H9 (cell line): ENCODE results near the gene ITPR2. TPM values are rescaled to one million over a fixed set of nuclear protein-coding genes. Genes with fewer than 3 reads are reported as not detected.

Experiments
- DNase-seq: peaks from one replicate; pipeline ENCODE4 v3.0.0-alpha.2; 2017
- H2AFZ ChIP-seq: one replicate; pipeline ENCODE4 v1.6.1; 2013; ENCODE audit warnings: mild to moderate bottlenecking, low read length, control low read depth, moderate library complexity
- H2AK5ac ChIP-seq: 2 replicates; pipeline ENCODE4 v1.6.1; 2013; ENCODE audit warnings: low read length, control low read depth, mixed read lengths; ENCODE audit not compliant: insufficient read length
- H2BK120ac ChIP-seq: one replicate; pipeline ENCODE4 v1.6.1; 2013; ENCODE audit warnings: low read depth, mild to moderate bottlenecking, low read length, control low read depth, inconsistent platforms; ENCODE audit not compliant: poor library complexity, severe bottlenecking
- H2BK12ac ChIP-seq: 2 replicates; pipeline ENCODE4 v1.6.1; 2013; ENCODE audit warnings: low read length, control low read depth, mixed read lengths, low read depth; ENCODE audit not compliant: insufficient read length
- H2BK15ac ChIP-seq: 2 replicates; pipeline ENCODE4 v1.6.1; 2013; ENCODE audit warnings: low read depth, low read length, control low read depth
- H2BK20ac ChIP-seq: one replicate; pipeline ENCODE4 v1.6.1; 2013; ENCODE audit warnings: low read depth, mild to moderate bottlenecking, low read length, control low read depth, inconsistent platforms; ENCODE audit not compliant: poor library complexity, severe bottlenecking
- H2BK5ac ChIP-seq: 2 replicates; pipeline ENCODE4 v1.6.1; 2013; ENCODE audit warnings: low read length, control low read depth, mixed read lengths; ENCODE audit not compliant: insufficient read length
- H3K14ac ChIP-seq: 2 replicates; pipeline ENCODE4 v1.6.1; 2013; ENCODE audit warnings: low read length, control low read depth; ENCODE audit not compliant: insufficient read depth
- H3K18ac ChIP-seq: 2 replicates; pipeline ENCODE4 v1.6.1; 2013; ENCODE audit warnings: low read depth, mild to moderate bottlenecking, mixed read lengths, low read length, control low read depth; ENCODE audit not compliant: insufficient read length
- H3K23ac ChIP-seq: 2 replicates; pipeline ENCODE4 v1.6.1; 2013; ENCODE audit warnings: low read length, control low read depth, mixed read lengths, low read depth; ENCODE audit not compliant: insufficient read length
- H3K23me2 ChIP-seq: 2 replicates; pipeline ENCODE4 v1.6.1; 2013; ENCODE audit warnings: low read depth, mild to moderate bottlenecking, mixed read lengths, low read length, control low read depth; ENCODE audit not compliant: insufficient read length, poor library complexity, severe bottlenecking
- H3K27ac ChIP-seq: 2 replicates; pipeline ENCODE4 v1.5.1; 2013; ENCODE audit warnings: low read length, control low read depth, mixed read lengths, low read depth; ENCODE audit not compliant: insufficient read length
- H3K27me3 ChIP-seq: 2 replicates; pipeline ENCODE4 v1.6.1; 2013; ENCODE audit warnings: low read length, control low read depth, inconsistent platforms; ENCODE audit not compliant: insufficient read depth
- H3K4ac ChIP-seq: 2 replicates; pipeline ENCODE4 v1.6.1; 2013; ENCODE audit warnings: low read depth, mild to moderate bottlenecking, control low read depth, inconsistent platforms, low read length, moderate library complexity
- H3K4me1 ChIP-seq: 2 replicates; pipeline ENCODE4 v1.6.1; 2013; ENCODE audit warnings: low read length, control low read depth, inconsistent platforms; ENCODE audit not compliant: insufficient read depth
- H3K4me2 ChIP-seq: 2 replicates; pipeline ENCODE4 v1.6.1; 2013; ENCODE audit warnings: low read length, control low read depth, mixed read lengths; ENCODE audit not compliant: insufficient read length, insufficient read depth
- H3K56ac ChIP-seq: 2 replicates; pipeline ENCODE4 v1.6.1; 2013; ENCODE audit warnings: low read depth, mild to moderate bottlenecking, mixed read lengths, low read length, control low read depth; ENCODE audit not compliant: insufficient read length
- H3K79me1 ChIP-seq: 2 replicates; pipeline ENCODE4 v1.6.1; 2013; ENCODE audit warnings: low read depth, mild to moderate bottlenecking, moderate library complexity, low read length, control low read depth, inconsistent platforms; ENCODE audit not compliant: insufficient read depth, poor library complexity, severe bottlenecking
- H3K79me2 ChIP-seq: 2 replicates; pipeline ENCODE4 v1.6.1; 2013; ENCODE audit warnings: low read length, control low read depth, inconsistent platforms; ENCODE audit not compliant: insufficient read depth
- H3K9ac ChIP-seq: 2 replicates; pipeline ENCODE4 v1.6.1; 2013; ENCODE audit warnings: low read length, control low read depth, mixed read lengths; ENCODE audit not compliant: insufficient read length; ENCODE audit errors: extremely low read depth
- H3K9me3 ChIP-seq: one replicate; pipeline ENCODE4 v1.6.1; 2013; ENCODE audit warnings: low read depth, low read length, inconsistent platforms; ENCODE audit not compliant: control insufficient read depth
- H3T11ph ChIP-seq: one replicate; pipeline ENCODE4 v1.6.1; 2013; ENCODE audit warnings: mild to moderate bottlenecking, low read length, control low read depth, inconsistent platforms
- H4K20me1 ChIP-seq: one replicate; pipeline ENCODE4 v1.6.1; 2013; ENCODE audit not compliant: control insufficient read depth, insufficient read length, insufficient read depth
- H4K5ac ChIP-seq: 2 replicates; pipeline ENCODE4 v1.6.1; 2013; ENCODE audit warnings: low read depth, mild to moderate bottlenecking, mixed read lengths, low read length, control low read depth; ENCODE audit not compliant: insufficient read length
- H4K8ac ChIP-seq: replicated peaks from 2 replicates; pipeline ENCODE4 v1.6.1; 2013; ENCODE audit warnings: low read length, control low read depth, mixed read lengths, low read depth; ENCODE audit not compliant: insufficient read length
- H4K91ac ChIP-seq: 2 replicates; pipeline ENCODE4 v1.6.1; 2013; ENCODE audit warnings: low read depth, mild to moderate bottlenecking, moderate library complexity, mixed read lengths, low read length, control low read depth; ENCODE audit not compliant: insufficient read length
- H3K27ac Mint-ChIP-seq, 3 experiments: 2 replicates in 2 of 3; 3 replicates in 1 of 3; pipeline ENCODE4 v1.8.0; 2020 to 2021; ENCODE audit warnings: mixed read lengths in 3 of 3, mild to moderate bottlenecking in 1 of 3, moderate library complexity in 1 of 3
- H3K27me3 Mint-ChIP-seq: 2 replicates; pipeline ENCODE4 v1.8.0; 2021; ENCODE audit warnings: low read depth, mild to moderate bottlenecking, moderate library complexity, mixed read lengths
- H3K36me3 Mint-ChIP-seq, 3 experiments: 2 replicates in 2 of 3; 3 replicates in 1 of 3; pipeline ENCODE4 v1.8.0; 2020 to 2021; ENCODE audit warnings: low read depth in 3 of 3, mixed read lengths in 3 of 3; ENCODE audit not compliant: insufficient read depth in 1 of 3
- H3K4me1 Mint-ChIP-seq, 2 experiments: 2 replicates each; pipeline ENCODE4 v1.8.0; 2020; ENCODE audit warnings: mixed read lengths in 2 of 2
- H3K4me3 Mint-ChIP-seq, 2 experiments: 2 replicates in 1 of 2; 3 replicates in 1 of 2; pipeline ENCODE4 v1.8.0; 2020 to 2021; ENCODE audit warnings: mild to moderate bottlenecking in 2 of 2, mixed read lengths in 2 of 2, moderate library complexity in 1 of 2
- H3K9me3 Mint-ChIP-seq, 2 experiments: 2 replicates in 1 of 2; 3 replicates in 1 of 2; pipeline ENCODE4 v1.8.0; 2020; ENCODE audit warnings: mild to moderate bottlenecking in 2 of 2, mixed read lengths in 2 of 2, moderate library complexity in 1 of 2
- CTCF ChIP-seq: fragments of 200-600 bp; sonication (generic); conservative IDR thresholded peaks from 3 replicates; pipeline ENCODE4 v1.8.0; 2021; ENCODE audit warnings: antibody characterized with exemption, mild to moderate bottlenecking
- WGBS: extraction: QIAGEN DNeasy Blood & Tissue Kit; methylation state at CpG from one replicate; pipeline ENCODE4 v1.1.7; 2013; ENCODE audit warnings: missing lambda C conversion rate, low lambda C conversion rate, mixed read lengths; ENCODE audit not compliant: insufficient read length; ENCODE audit errors: extremely low coverage; 5-methylcytosine and 5-hydroxymethylcytosine counted together
- total RNA-seq: library from RNA; stranded (reverse); gene quantifications from 2 replicates; pipeline ENCODE4 v1.2.1, GENCODE V29; 2021

The ITPR2 gene
- total RNA-seq, 1 experiment from 2014 or later, result 14.8 TPM

GRCh38 chr12:26402648-26403047 lies 430.3 kb downstream of the ITPR2 start:
- H3K23me2 ChIP-seq, result no peaks in the 10 kb centered on the region
- no peaks in the 10 kb centered on the region for H3K27me3 Mint-ChIP-seq
- no peak overlapping the region for H3K14ac ChIP-seq
- no peak overlapping the region for H2BK5ac ChIP-seq
- no peaks in the 10 kb centered on the region for H3K79me1 ChIP-seq
- WGBS, result no CpG with 5 or more reads among the region's 4 CpGs
- no peaks in the 10 kb centered on the region for H3K4me1 ChIP-seq
- no peaks in the 10 kb centered on the region for H3K4me1 Mint-ChIP-seq
- no peak overlapping the region for H4K8ac ChIP-seq
- no peak overlapping the region for H3T11ph ChIP-seq
- no peak overlapping the region for H3K27ac Mint-ChIP-seq
- H3K4me2 ChIP-seq, result no peak overlapping the region
- H4K91ac ChIP-seq, result no peak overlapping the region
- H2BK12ac ChIP-seq, result no peak overlapping the region
- H2AFZ ChIP-seq, result no peak overlapping the region
- no peak overlapping the region for H2BK20ac ChIP-seq
- H3K27ac ChIP-seq, result no peak overlapping the region
- H2AK5ac ChIP-seq, result no peak overlapping the region
- H3K18ac ChIP-seq, result no peak overlapping the region
- peak; percentile 63; the same call in 2 of the 3 replicates for TF ChIP-seq CTCF
- no peaks in the 10 kb centered on the region for H3K9me3 ChIP-seq
- H3K56ac ChIP-seq, result no peak overlapping the region
- H3K23ac ChIP-seq, result no peak overlapping the region
- DNase-seq, result peak; percentile 55
- no peak overlapping the region for H3K4ac ChIP-seq
- no peak overlapping the region for H2BK120ac ChIP-seq
- no peak overlapping the region for H4K5ac ChIP-seq
- H3K79me2 ChIP-seq, result no peaks in the 10 kb centered on the region
- no peaks in the 10 kb centered on the region for H3K36me3 Mint-ChIP-seq
- H3K4me3 Mint-ChIP-seq, result no peak overlapping the region
- no peaks in the 10 kb centered on the region for H3K27me3 ChIP-seq
- no peak overlapping the region for H2BK15ac ChIP-seq
- H3K9me3 Mint-ChIP-seq, result no peaks in the 10 kb centered on the region
- H3K9ac ChIP-seq, result no peak overlapping the region
- H4K20me1 ChIP-seq, result peaks cover 2% of the 10 kb centered on the region
